Loucy (cell line): ENCODE results near the gene PITPNC1.

Experiments
- H2AFZ ChIP-seq: fragments of 200-600 bp; sonication (generic); 2 replicates; pipeline ENCODE4 v1.6.0; 2016; ENCODE audit warnings: antibody characterized with exemption, mild to moderate bottlenecking, low read length, moderate library complexity
- H3F3A ChIP-seq: fragments of 200-600 bp; 2 replicates; pipeline ENCODE4 v1.6.0; 2016; ENCODE audit warnings: antibody characterized with exemption, low read depth, mild to moderate bottlenecking
- H3K27me3 ChIP-seq: fragments of 200-600 bp; sonication (generic); 2 replicates; pipeline ENCODE4 v1.6.1; 2014; ENCODE audit warnings: low read length, mild to moderate bottlenecking; ENCODE audit not compliant: insufficient read depth, poor library complexity, severe bottlenecking
- H3K36me3 ChIP-seq: fragments of 200-600 bp; sonication (generic); 2 replicates; pipeline ENCODE4 v1.6.1; 2016; ENCODE audit warnings: low read length; ENCODE audit not compliant: insufficient read depth
- H3K4me1 ChIP-seq: fragments of 200-600 bp; sonication (generic); 2 replicates; pipeline ENCODE4 v1.5.1; 2014; ENCODE audit warnings: low read length, mild to moderate bottlenecking; ENCODE audit not compliant: insufficient read depth, poor library complexity, severe bottlenecking
- H3K4me2 ChIP-seq: fragments of 200-600 bp; sonication (generic); 2 replicates; pipeline ENCODE4 v1.6.0; 2014; ENCODE audit warnings: antibody characterized with exemption, low read length, low read depth, mild to moderate bottlenecking; ENCODE audit not compliant: poor library complexity, severe bottlenecking
- H3K4me3 ChIP-seq: fragments of 200-600 bp; sonication (generic); 2 replicates; pipeline ENCODE4 v1.5.1; 2014; ENCODE audit warnings: low read length, mild to moderate bottlenecking, mixed read lengths; ENCODE audit not compliant: poor library complexity, severe bottlenecking
- H3K79me2 ChIP-seq: fragments of 200-600 bp; sonication (generic); 2 replicates; pipeline ENCODE4 v1.6.1; 2014; ENCODE audit warnings: low read length; ENCODE audit not compliant: insufficient read depth
- H3K9ac ChIP-seq: fragments of 200-600 bp; sonication (generic); 2 replicates; pipeline ENCODE4 v1.6.0; 2014; ENCODE audit warnings: mild to moderate bottlenecking, low read depth, low read length, moderate library complexity; ENCODE audit not compliant: poor library complexity, severe bottlenecking
- H3K9me2 ChIP-seq: fragments of 200-600 bp; sonication (generic); replicated peaks from 2 replicates; pipeline ENCODE4 v1.6.1; 2016; ENCODE audit warnings: low read depth, low read length, mixed read lengths
- H3K9me3 ChIP-seq: fragments of 200-600 bp; sonication (generic); 2 replicates; pipeline ENCODE4 v1.6.1; 2014; ENCODE audit warnings: mild to moderate bottlenecking, antibody characterized with exemption, low read length, low read depth; ENCODE audit not compliant: insufficient read depth
- H4K20me1 ChIP-seq: fragments of 200-600 bp; sonication (generic); 2 replicates; pipeline ENCODE4 v1.6.0; 2014; ENCODE audit warnings: antibody characterized with exemption, low read length, mild to moderate bottlenecking; ENCODE audit not compliant: insufficient read depth, poor library complexity, severe bottlenecking
- EZH2phosphoT487 ChIP-seq: fragments of 200-600 bp; IDR thresholded peaks from 2 replicates; pipeline ENCODE4 v1.6.1; 2018; ENCODE audit warnings: antibody characterized with exemption, mild to moderate bottlenecking, moderate library complexity, borderline replicate concordance
- TF ChIP-seq, protein P1 (sequence below): fragments of 200-600 bp; sonication (generic); conservative IDR thresholded peaks from 2 replicates; pipeline ENCODE4 v1.5.1; 2014; ENCODE audit warnings: mild to moderate bottlenecking, antibody characterized with exemption, low read length

PITPNC1 gene

DNA sequence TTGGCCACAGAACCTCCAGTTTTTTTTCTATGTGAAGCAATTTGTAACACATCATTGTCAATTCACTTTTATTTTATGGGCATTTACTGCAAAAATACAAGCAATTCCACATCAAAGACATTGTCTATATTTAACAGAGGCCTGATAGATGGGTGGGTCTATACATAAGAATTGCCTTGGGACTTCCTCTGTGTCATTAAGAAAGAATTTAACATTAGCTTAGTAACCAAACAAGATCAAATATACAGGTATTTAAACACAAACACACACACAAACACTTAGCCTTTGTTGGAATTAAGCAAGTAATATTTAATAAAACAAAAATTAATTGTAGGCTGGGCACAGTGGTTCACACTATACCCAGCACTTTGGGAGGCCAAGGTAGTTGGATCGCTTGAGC, 4.3 kb upstream of the PITPNC1 start:
- Histone ChIP-seq H3K9me3 (no peaks in the 10 kb centered on the region), H3K4me1 (peaks cover 16% of the 10 kb centered on the region), H3K79me2 (no peaks in the 10 kb centered on the region), H3K9ac (no peak overlapping the region), H2AFZ (no peak overlapping the region), H4K20me1 (no peaks in the 10 kb centered on the region), H3F3A (no peaks in the 10 kb centered on the region), H3K36me3 (no peaks in the 10 kb centered on the region), H3K4me2 (no peak overlapping the region), H3K27me3 (no peaks in the 10 kb centered on the region), H3K4me3 (no peak overlapping the region), H3K9me2 (no peaks in the 10 kb centered on the region)
- TF ChIP-seq EZH2phosphoT487 = no peak
- TF ChIP-seq, protein P1, sequence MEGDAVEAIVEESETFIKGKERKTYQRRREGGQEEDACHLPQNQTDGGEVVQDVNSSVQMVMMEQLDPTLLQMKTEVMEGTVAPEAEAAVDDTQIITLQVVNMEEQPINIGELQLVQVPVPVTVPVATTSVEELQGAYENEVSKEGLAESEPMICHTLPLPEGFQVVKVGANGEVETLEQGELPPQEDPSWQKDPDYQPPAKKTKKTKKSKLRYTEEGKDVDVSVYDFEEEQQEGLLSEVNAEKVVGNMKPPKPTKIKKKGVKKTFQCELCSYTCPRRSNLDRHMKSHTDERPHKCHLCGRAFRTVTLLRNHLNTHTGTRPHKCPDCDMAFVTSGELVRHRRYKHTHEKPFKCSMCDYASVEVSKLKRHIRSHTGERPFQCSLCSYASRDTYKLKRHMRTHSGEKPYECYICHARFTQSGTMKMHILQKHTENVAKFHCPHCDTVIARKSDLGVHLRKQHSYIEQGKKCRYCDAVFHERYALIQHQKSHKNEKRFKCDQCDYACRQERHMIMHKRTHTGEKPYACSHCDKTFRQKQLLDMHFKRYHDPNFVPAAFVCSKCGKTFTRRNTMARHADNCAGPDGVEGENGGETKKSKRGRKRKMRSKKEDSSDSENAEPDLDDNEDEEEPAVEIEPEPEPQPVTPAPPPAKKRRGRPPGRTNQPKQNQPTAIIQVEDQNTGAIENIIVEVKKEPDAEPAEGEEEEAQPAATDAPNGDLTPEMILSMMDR = no peak

- no peaks in the 10 kb centered on the region for H3F3A ChIP-seq
- peak overlapping the region; percentile 8 for H3K4me3 ChIP-seq
- TF ChIP-seq EZH2phosphoT487 = no peak
- TF ChIP-seq, protein P1 = peak; percentile 96
- H3K9ac ChIP-seq = no peak overlapping the region
- H3K27me3 ChIP-seq = no peaks in the 10 kb centered on the region
- no peaks in the 10 kb centered on the region for H3K9me3 ChIP-seq
- peaks cover 26% of the 10 kb centered on the region for H3K4me1 ChIP-seq
- H3K4me2 ChIP-seq = peak overlapping the region; percentile 14
- H3K36me3 ChIP-seq = no peaks in the 10 kb centered on the region
- H3K9me2 ChIP-seq = no peaks in the 10 kb centered on the region
- H2AFZ ChIP-seq = peak overlapping the region; percentile 72
- no peaks in the 10 kb centered on the region for H4K20me1 ChIP-seq
- no peaks in the 10 kb centered on the region for H3K79me2 ChIP-seq
These were observed 2.6 kb upstream of the PITPNC1 start for GRCh38 chr17:67374329-67375053.

GRCh38 chr17:67375054-67375427, 2.0 kb upstream of the PITPNC1 start:
- Histone ChIP-seq H3K9me3 (no peaks in the 10 kb centered on the region), H3K36me3 (no peaks in the 10 kb centered on the region), H3K27me3 (no peaks in the 10 kb centered on the region), H2AFZ (0 out of 2 replicates have a peak overlapping the region, but pooled peaks have one; percentile 54), H3F3A (no peaks in the 10 kb centered on the region), H3K4me1 (peaks cover 26% of the 10 kb centered on the region), H3K9ac (no peak overlapping the region), H3K4me2 (peak overlapping the region; percentile 14), H4K20me1 (no peaks in the 10 kb centered on the region), H3K9me2 (no peaks in the 10 kb centered on the region), H3K79me2 (no peaks in the 10 kb centered on the region), H3K4me3 (no peak overlapping the region)
- no peak for TF ChIP-seq EZH2phosphoT487
- TF ChIP-seq, protein P1 = no peak
